HepG2 (cell line): ENCODE results near the gene PARP14.

Experiments used
- CEBPB ChIP-seq: IDR thresholded peaks from 2 replicates; pipeline ENCODE4 v1.6.1; 2011; ENCODE audit warnings: low read depth, low read length, improper control_type of control experiment, borderline replicate concordance
- CTCF ChIP-seq: sonication (generic); formaldehyde crosslinking; IDR thresholded peaks from 2 replicates; pipeline ENCODE4 v1.5.0; 2020; ENCODE audit warnings: mild to moderate bottlenecking, missing genetic modification reagents, moderate library complexity
- FOXM1 ChIP-seq: sonication (generic); formaldehyde crosslinking; IDR thresholded peaks from 2 replicates; pipeline ENCODE4 v1.5.0; 2020; ENCODE audit warnings: missing genetic modification reagents
- HINFP ChIP-seq: sonication (generic); formaldehyde crosslinking; IDR thresholded peaks from 2 replicates; pipeline ENCODE4 v1.4.0; 2020; ENCODE audit warnings: low read depth, mild to moderate bottlenecking, missing genetic modification reagents
- MYC ChIP-seq: sonication (generic); formaldehyde crosslinking; IDR thresholded peaks from 2 replicates; pipeline ENCODE4 v1.9.0; 2021; ENCODE audit warnings: missing genetic modification reagents, borderline replicate concordance
- NFIC ChIP-seq: IDR thresholded peaks from 2 replicates; pipeline ENCODE4 v1.6.1; 2012; ENCODE audit warnings: mild to moderate bottlenecking, low read length, inconsistent platforms
- PHF20 ChIP-seq: sonication (generic); formaldehyde crosslinking; IDR thresholded peaks from 2 replicates; pipeline ENCODE4 v1.5.0; 2020; ENCODE audit warnings: mild to moderate bottlenecking, missing genetic modification reagents
- RFX5 ChIP-seq: IDR thresholded peaks from 2 replicates; pipeline ENCODE4 v1.6.1; 2011; ENCODE audit warnings: low read depth, low read length, improper control_type of control experiment
- TFE3 ChIP-seq: IDR thresholded peaks from 2 replicates; pipeline ENCODE4 v1.6.1; 2016
- YY1 ChIP-seq: IDR thresholded peaks from 2 replicates; pipeline ENCODE4 v1.6.1; 2011; ENCODE audit warnings: low read length, low read depth, moderate library complexity, mild to moderate bottlenecking; ENCODE audit not compliant: insufficient read depth, insufficient replicate concordance
- ZNF24 ChIP-seq: fragments of 450-650 bp; IDR thresholded peaks from 2 replicates; pipeline ENCODE4 v1.6.1; 2017; ENCODE audit warnings: antibody characterized with exemption, mild to moderate bottlenecking

- TF ChIP-seq RFX5: no peak
- TF ChIP-seq CTCF: no peak
- TF ChIP-seq YY1: no peak
- no peak for TF ChIP-seq TFE3 (CRISPR knock-in tag)
- TF ChIP-seq CEBPB: no peak
- no peak for TF ChIP-seq FOXM1 (CRISPR knock-in tag)
- TF ChIP-seq NFIC: no peak
- TF ChIP-seq HINFP (CRISPR knock-in tag): no peak
- TF ChIP-seq ZNF24: no peak
- TF ChIP-seq PHF20: no peak
- TF ChIP-seq MYC (CRISPR knock-in tag): no peak
These were observed 8.4 kb downstream of the PARP14 start for GRCh38 chr3:122688996-122689395.
